ENCODE results near the gene CAPZB.

DNA sequence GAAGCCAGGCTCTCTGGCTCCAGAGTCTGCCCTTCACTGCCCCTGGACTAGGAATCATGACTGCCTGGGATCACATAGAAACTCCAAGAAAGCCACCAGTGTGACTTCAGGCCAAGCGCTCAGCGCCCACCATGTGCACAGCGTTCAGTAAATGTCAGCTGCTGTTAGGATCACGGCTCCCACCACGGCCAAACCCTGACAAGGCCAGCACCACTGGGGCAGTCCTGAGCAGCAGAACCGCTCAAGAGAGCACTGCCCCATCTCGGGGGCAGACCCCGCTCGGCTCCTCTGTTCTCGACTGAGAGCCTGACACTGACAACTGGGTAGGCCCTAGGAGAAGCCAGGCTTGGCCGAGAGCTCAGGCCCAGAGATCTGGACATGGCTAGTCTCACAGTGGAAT, 10.0 kb downstream of the CAPZB start:
- TF ChIP-seq CTCF (IDR thresholded peaks at IDR 0.05; ENCODE audit: extremely low read depth in 1 of 2, insufficient read depth in 1 of 2, low read depth in 1 of 2, low read length in 2 of 2) = no peak
- TF ChIP-seq EZH2 (IDR thresholded peaks at IDR 0.05; ENCODE audit: borderline replicate concordance, low read depth, low read length, severe bottlenecking) = no peak
- no peak for TF ChIP-seq POLR2A (IDR thresholded peaks at IDR 0.05; ENCODE audit: low read depth, low read length)
- no peak for TF ChIP-seq JUN (IDR thresholded peaks at IDR 0.05; ENCODE audit: borderline replicate concordance, insufficient read depth, insufficient read length, low read depth)
- no peak for TF ChIP-seq POLR2AphosphoS5 (IDR thresholded peaks at IDR 0.05; ENCODE audit: insufficient read depth, low read depth, low read length)
